Effector memory CD8-positive, alpha-beta T cell (primary cell): ENCODE results near the gene CYP2R1.
"Not testable (repeated sequence)": the region's sequence is repeated elsewhere in the genome, so short reads cannot be mapped to it uniquely, and the experiment has no call there.

Experiments
- ATAC-seq: fragments of 150-1000 bp; cut with Tn5 transposase; replicated peaks from 2 replicates; pipeline ENCODE4 v1.10.0; 2021; ENCODE audit warnings: mild to moderate bottlenecking, moderate library complexity
- DNase-seq, 3 experiments: peaks; one replicate each; pipeline ENCODE4 v3.0.0; 2021
- H3K27ac Mint-ChIP-seq, 2 donors: one replicate each; pipeline ENCODE4 v1.8.0; 2022; ENCODE audit warnings: mild to moderate bottlenecking in 2 of 2, mixed read lengths in 2 of 2, moderate library complexity in 2 of 2
- H3K27me3 Mint-ChIP-seq, 2 donors: one replicate each; pipeline ENCODE4 v1.8.0; 2022; ENCODE audit warnings: mixed read lengths in 2 of 2
- H3K36me3 Mint-ChIP-seq: one replicate; pipeline ENCODE4 v1.8.0; 2022; ENCODE audit warnings: mild to moderate bottlenecking, moderate library complexity, mixed read lengths; ENCODE audit not compliant: insufficient read depth
- H3K4me1 Mint-ChIP-seq, 2 donors: one replicate each; pipeline ENCODE4 v1.8.0; 2022; ENCODE audit warnings: low read depth in 2 of 2, mixed read lengths in 2 of 2
- H3K4me3 Mint-ChIP-seq, 2 donors: one replicate each; pipeline ENCODE4 v1.8.0; 2022; ENCODE audit warnings: mild to moderate bottlenecking in 2 of 2, mixed read lengths in 2 of 2, moderate library complexity in 2 of 2
- H3K9me3 Mint-ChIP-seq, 2 donors: one replicate each; pipeline ENCODE4 v1.8.0; 2022; ENCODE audit warnings: mixed read lengths in 2 of 2

CYP2R1 gene

DNA sequence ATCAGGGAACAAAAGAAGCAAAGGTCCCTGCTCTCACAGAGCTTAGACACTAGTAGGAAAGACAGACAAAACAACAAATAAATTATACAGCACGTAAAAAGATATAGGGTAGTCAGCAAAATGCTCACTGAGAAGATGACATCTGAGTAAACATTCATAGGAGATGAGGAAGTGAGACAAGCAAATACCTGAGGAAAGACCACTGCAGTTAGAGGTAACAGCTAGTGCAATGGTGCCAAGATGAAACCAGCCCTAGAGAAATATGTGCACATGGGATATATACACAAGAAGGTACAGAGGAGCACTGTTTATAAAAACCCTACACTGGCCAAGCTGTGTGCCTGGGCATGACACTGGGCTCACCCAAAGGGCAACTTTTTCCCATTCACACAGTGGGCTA lies 9.8 kb downstream of the CYP2R1 start:
- H3K4me1 Mint-ChIP-seq, result peaks cover 13 to 18% of the 10 kb centered on the region in 2 donors
- H3K27ac Mint-ChIP-seq, result no peak overlapping the region
- ATAC-seq, result no peak
- no peak for DNase-seq
- no peaks in the 10 kb centered on the region for H3K27me3 Mint-ChIP-seq
- peaks cover 15% of the 10 kb centered on the region for H3K36me3 Mint-ChIP-seq
- no peak overlapping the region for H3K4me3 Mint-ChIP-seq
- H3K9me3 Mint-ChIP-seq, result no peaks in the 10 kb centered on the region

DNA sequence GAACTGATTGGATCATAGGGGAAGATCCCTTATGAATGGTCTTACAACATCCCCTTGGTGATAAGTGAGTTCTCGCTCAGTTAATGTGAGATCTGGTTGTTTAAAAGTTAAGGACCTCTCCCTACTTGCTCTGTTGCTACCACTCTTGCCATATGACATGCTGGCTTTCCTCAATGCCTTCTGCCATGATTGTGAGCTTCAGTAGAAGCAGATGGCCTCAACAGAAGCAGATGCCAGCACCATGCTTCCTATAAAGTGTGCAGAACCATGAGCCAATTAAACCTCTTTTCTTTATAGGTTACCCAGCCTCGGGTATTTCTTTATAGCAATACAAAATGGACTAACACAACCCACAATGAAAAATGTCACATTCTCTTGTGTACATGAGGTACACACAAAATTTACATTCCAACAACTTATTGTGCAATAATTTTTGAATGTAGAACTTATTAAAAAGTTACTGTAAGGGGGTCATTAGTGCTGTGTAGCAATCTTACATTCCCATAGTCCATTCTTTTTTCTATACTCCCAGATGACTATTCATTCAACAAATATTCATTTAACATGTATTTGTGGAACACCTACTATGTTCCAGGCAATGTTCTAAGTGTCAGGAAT lies 10.3 kb downstream of the CYP2R1 start:
- DNase-seq (no peak), ATAC-seq (no peak)
- Mint-ChIP-seq H3K9me3 (no peaks in the 10 kb centered on the region), H3K4me3 (no peak overlapping the region), H3K36me3 (peaks cover 19% of the 10 kb centered on the region), H3K4me1 (peaks cover 9 to 14% of the 10 kb centered on the region in 2 donors), H3K27ac (no peak overlapping the region), H3K27me3 (no peaks in the 10 kb centered on the region)

DNA sequence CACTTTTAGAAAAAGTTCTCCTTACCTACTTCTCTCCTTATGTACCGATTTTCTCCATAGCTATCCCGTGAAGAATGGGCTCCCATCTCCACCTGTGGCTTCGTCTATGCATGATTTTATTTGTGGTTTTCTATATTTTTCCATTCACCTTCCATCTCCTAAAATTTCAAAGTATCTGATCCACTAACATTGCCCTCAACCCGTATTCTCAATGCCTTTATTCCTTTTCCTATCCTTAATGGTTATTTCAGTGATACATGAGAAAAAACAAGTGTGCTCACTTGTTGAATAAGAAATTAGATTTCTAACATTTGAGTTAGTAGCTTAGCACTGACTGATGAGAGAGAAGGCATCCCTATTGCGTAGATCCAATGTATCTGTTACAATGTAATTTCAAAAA lies 16.9 kb downstream of the CYP2R1 start:
- Mint-ChIP-seq H3K36me3 (peaks cover 40% of the 10 kb centered on the region), H3K4me3 (no peak overlapping the region), H3K4me1 (peaks cover 0 to 7% of the 10 kb centered on the region in 2 donors), H3K9me3 (no peaks in the 10 kb centered on the region), H3K27ac (peak overlapping the region in 1 of 2 donors; percentile 2), H3K27me3 (no peaks in the 10 kb centered on the region)
- DNase-seq (no peak), ATAC-seq (no peak)

- H3K4me3 Mint-ChIP-seq, result no peak overlapping the region
- DNase-seq, result no peak
- ATAC-seq, result no peak
- peaks cover 0 to 7% of the 10 kb centered on the region in 2 donors for H3K4me1 Mint-ChIP-seq
- H3K27ac Mint-ChIP-seq, result no peak overlapping the region
- H3K27me3 Mint-ChIP-seq, result no peaks in the 10 kb centered on the region
- H3K9me3 Mint-ChIP-seq, result no peaks in the 10 kb centered on the region
- H3K36me3 Mint-ChIP-seq, result peaks cover 36% of the 10 kb centered on the region
Observed at GRCh38 chr11:14873632-14874031, 18.4 kb downstream of the CYP2R1 start.

DNA sequence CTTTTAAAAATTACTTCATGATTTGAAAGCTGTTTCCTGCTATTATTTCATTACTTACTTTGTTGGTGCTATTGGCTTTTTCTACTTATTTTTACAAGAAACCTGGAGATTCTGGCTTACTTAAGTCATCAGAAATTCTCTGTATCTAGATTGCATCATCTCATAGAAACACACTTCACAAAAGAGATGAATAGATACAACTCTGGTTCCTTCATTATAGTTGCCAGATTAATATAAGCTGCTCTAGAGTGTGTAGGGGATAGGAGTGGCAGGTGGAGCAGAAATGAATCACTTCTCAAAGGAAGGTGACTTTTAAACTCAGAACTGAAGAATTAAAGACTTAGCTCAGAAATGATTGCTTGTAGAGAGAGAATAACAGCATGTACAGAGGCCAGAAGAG lies 20.0 kb downstream of the CYP2R1 start:
- peaks cover 31% of the 10 kb centered on the region for H3K36me3 Mint-ChIP-seq
- H3K27ac Mint-ChIP-seq, result no peak overlapping the region
- peaks cover 0 to 7% of the 10 kb centered on the region in 2 donors for H3K4me1 Mint-ChIP-seq
- ATAC-seq, result no peak
- no peaks in the 10 kb centered on the region for H3K27me3 Mint-ChIP-seq
- DNase-seq, result no peak
- no peaks in the 10 kb centered on the region for H3K9me3 Mint-ChIP-seq
- no peak overlapping the region for H3K4me3 Mint-ChIP-seq

DNA sequence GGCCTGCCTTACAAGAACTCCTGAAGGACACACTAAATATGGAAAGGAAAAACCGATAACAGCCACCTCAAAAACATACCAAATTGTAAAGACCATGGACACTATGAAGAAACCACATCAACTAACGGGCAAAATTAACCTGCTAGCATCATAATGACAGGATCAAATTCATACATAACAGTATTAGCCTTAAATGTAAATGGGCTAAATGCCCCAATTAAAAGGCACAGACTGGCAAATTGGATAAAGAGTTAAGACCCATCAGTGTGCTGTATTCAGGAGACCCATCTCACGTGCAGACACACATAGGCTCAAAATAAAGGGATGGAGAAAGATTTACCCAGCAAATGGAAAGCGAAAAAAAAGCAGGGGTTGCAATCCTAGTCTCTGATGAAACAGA lies 28.3 kb downstream of the CYP2R1 start:
- DNase-seq, H3K4me1 Mint-ChIP-seq, H3K27ac Mint-ChIP-seq, ATAC-seq, H3K27me3 Mint-ChIP-seq, H3K4me3 Mint-ChIP-seq, H3K9me3 Mint-ChIP-seq: not testable (repeated sequence)
- peaks cover 34% of the 10 kb centered on the region for H3K36me3 Mint-ChIP-seq

DNA sequence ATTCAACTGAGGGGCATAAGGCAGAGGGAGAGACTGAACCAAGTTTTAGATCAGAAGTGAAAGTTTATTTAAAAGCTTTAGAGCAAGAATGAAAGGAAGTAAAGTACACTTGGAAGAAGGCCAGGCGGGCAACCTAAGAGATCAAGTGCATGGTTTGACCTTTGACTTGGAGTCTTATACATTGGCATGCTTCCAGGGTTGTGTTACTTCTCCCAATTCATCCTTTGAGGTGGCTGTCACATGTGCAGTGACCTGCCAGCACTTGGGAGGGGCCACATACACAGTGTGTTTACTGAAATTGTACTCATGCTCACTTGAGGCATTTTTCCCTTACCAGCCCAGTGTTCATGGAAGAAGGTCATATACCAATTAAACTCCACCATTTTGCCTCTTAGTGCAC lies 30.4 kb downstream of the CYP2R1 start:
- Mint-ChIP-seq H3K27me3 (no peaks in the 10 kb centered on the region), H3K36me3 (peaks cover 34% of the 10 kb centered on the region), H3K4me1 (peaks cover 0 to 8% of the 10 kb centered on the region in 2 donors)

GRCh38 chr11:14860511-14860910 lies 31.5 kb downstream of the CYP2R1 start:
- ATAC-seq (no peak), DNase-seq (no peak)
- Mint-ChIP-seq H3K36me3 (peaks cover 40% of the 10 kb centered on the region), H3K27ac (no peak overlapping the region), H3K9me3 (no peaks in the 10 kb centered on the region), H3K27me3 (no peaks in the 10 kb centered on the region), H3K4me3 (no peak overlapping the region), H3K4me1 (peaks cover 0 to 8% of the 10 kb centered on the region in 2 donors)

More for the DNA sequence above, 30.4 kb downstream of the CYP2R1 start:
- no peak for ATAC-seq
- no peak overlapping the region for H3K27ac Mint-ChIP-seq
- no peaks in the 10 kb centered on the region for H3K9me3 Mint-ChIP-seq
- H3K4me3 Mint-ChIP-seq, result no peak overlapping the region
- DNase-seq, result no peak

DNA sequence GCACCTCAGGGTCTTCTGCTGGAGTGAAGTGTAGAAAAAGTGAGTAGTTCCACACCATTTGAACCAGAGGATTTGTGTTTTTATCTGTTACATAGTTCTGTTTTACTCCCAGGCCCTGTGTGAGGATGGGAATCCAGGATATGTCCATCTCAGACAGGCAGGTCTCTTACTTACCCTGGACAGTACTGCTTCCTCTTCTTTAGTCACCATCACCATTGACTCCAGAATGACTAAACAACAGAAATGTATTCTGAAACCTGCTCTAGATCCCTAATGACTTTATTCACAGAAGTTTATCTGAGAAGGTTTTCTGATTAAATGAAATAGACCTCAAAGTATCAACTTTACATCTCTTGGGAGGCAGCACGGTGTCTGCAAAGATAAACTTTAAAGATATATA lies 33.6 kb downstream of the CYP2R1 start:
- no peaks in the 10 kb centered on the region for H3K9me3 Mint-ChIP-seq
- DNase-seq (no peak), ATAC-seq (no peak)
- no peaks in the 10 kb centered on the region for H3K27me3 Mint-ChIP-seq
- peaks cover 34% of the 10 kb centered on the region for H3K36me3 Mint-ChIP-seq
- H3K4me1 Mint-ChIP-seq, result peaks cover 0 to 8% of the 10 kb centered on the region in 2 donors
- no peak overlapping the region for H3K27ac Mint-ChIP-seq
- no peak overlapping the region for H3K4me3 Mint-ChIP-seq

DNA sequence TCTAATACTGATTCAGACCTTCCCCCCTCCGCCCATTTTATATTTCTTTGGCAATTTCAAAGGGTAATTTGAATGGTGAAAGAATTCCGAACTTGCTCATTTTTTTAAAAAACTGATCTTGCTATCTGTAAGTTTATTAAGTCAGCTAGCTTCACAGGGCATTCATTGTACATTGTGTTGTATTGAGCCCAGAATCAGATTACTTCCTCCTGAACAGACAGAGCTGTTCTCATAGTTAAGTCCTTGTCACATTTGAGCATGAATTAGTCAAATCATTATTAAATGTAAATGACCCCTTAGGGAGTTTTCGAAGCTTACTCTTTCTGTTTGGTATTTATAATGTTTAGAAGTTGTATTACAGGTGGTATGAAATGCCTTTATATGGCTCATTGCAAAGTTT lies 34.4 kb downstream of the CYP2R1 start:
- peak overlapping the region in 1 of 2 donors; percentile 66 for H3K27ac Mint-ChIP-seq
- DNase-seq (no peak), ATAC-seq (no peak)
- H3K27me3 Mint-ChIP-seq, result no peaks in the 10 kb centered on the region
- H3K9me3 Mint-ChIP-seq, result no peaks in the 10 kb centered on the region
- H3K36me3 Mint-ChIP-seq, result peaks cover 26% of the 10 kb centered on the region
- H3K4me1 Mint-ChIP-seq, result peaks cover 0 to 8% of the 10 kb centered on the region in 2 donors
- no peak overlapping the region for H3K4me3 Mint-ChIP-seq

DNA sequence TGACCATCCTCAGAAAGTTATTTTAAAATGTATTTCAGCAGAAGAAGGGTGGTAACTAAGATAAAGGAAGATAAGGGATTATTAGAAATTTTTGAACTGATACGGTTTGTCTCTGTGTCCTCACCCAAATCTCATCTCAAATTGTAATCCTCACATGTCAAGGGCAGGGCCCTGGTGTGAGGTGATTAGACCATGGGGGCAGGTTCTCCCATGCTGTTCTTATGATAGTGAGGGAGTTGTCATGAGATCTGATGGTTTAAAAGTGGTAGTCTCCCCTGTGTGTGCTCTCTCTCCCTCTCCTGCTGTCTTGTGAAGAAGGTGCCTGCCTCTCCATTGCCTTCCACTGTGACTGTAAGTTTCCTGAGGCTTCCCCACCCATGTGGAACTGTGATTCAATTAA lies 36.1 kb downstream of the CYP2R1 start:
- Mint-ChIP-seq H3K4me1 (peaks cover 6 to 13% of the 10 kb centered on the region in 2 donors), H3K36me3 (peaks cover 17% of the 10 kb centered on the region), H3K9me3 (no peaks in the 10 kb centered on the region), H3K27me3 (no peaks in the 10 kb centered on the region), H3K4me3 (no peak overlapping the region), H3K27ac (peak overlapping the region in 1 of 2 donors; percentile 5)
- no peak for ATAC-seq
- DNase-seq, result no peak

GRCh38 chr11:14854057-14854456 lies 38.0 kb downstream of the CYP2R1 start:
- H3K9me3 Mint-ChIP-seq, result no peaks in the 10 kb centered on the region
- DNase-seq (no peak), ATAC-seq (no peak)
- H3K27me3 Mint-ChIP-seq, result no peaks in the 10 kb centered on the region
- H3K4me1 Mint-ChIP-seq, result peaks cover 7 to 13% of the 10 kb centered on the region in 2 donors
- peaks cover 16% of the 10 kb centered on the region for H3K36me3 Mint-ChIP-seq
- H3K4me3 Mint-ChIP-seq, result no peak overlapping the region
- H3K27ac Mint-ChIP-seq, result peak overlapping the region; percentile 6 to 70

- peak overlapping the region; percentile 6 to 59 for H3K27ac Mint-ChIP-seq
- no peaks in the 10 kb centered on the region for H3K27me3 Mint-ChIP-seq
- H3K36me3 Mint-ChIP-seq, result peaks cover 16% of the 10 kb centered on the region
- H3K9me3 Mint-ChIP-seq, result no peaks in the 10 kb centered on the region
- ATAC-seq (no peak), DNase-seq (no peak)
- no peak overlapping the region for H3K4me3 Mint-ChIP-seq
- peaks cover 7 to 13% of the 10 kb centered on the region in 2 donors for H3K4me1 Mint-ChIP-seq
Observed at GRCh38 chr11:14852571-14853177, 39.4 kb downstream of the CYP2R1 start.

DNA sequence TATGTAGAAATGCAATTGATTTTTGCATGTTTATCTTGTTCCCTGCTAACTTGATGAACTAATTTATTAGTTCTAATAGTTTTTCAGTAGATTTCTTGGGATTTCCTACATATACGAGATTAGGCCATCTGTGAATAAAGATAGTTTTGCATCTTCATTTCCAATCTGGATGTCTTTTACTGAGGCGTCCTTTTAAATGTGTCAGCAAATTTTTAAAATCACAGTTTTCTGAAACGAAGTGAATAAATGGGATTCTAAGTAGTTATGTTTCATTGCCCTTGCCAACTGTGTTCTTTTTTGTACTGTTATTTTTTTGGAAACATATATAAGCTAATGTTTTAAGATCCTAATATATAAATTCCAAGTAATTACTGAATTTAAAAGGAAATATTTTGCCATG lies 50.0 kb downstream of the CYP2R1 start:
- Mint-ChIP-seq H3K4me1 (no peaks in the 10 kb centered on the region), H3K4me3 (no peak overlapping the region), H3K27ac (no peak overlapping the region), H3K27me3 (no peaks in the 10 kb centered on the region), H3K9me3 (no peaks in the 10 kb centered on the region), H3K36me3 (peaks cover 27% of the 10 kb centered on the region)
- DNase-seq (no peak), ATAC-seq (no peak)
